Breast epithelium (tissue), 4 donors: ENCODE data around the gene TMEM41B. TPM values are rescaled to one million over a fixed set of nuclear protein-coding genes. Genes with fewer than 3 reads are reported as not detected.
"Not testable (repeated sequence)": the region's sequence is repeated elsewhere in the genome, so short reads cannot be mapped to it uniquely, and the experiment has no call there.

Source experiments
- DNase-seq, 2 donors: peaks; one replicate each; pipeline ENCODE4 v3.0.0-alpha.2; 2019; ENCODE audit warnings: low spot score in 2 of 2
- H3K27ac ChIP-seq, 2 donors: fragments of 200-600 bp; sonication (generic) in 1 of 2; one replicate each; pipeline ENCODE4 v1.5.1; 2016 to 2019; ENCODE audit warnings: mild to moderate bottlenecking in 1 of 2
- H3K27me3 ChIP-seq, 2 donors: fragments of 200-600 bp; sonication (generic) in 1 of 2; one replicate each; pipeline versions ENCODE4 v1.5.1 to v1.6.0; 2017 to 2019; ENCODE audit warnings: control low read depth in 1 of 2, mild to moderate bottlenecking in 1 of 2
- H3K36me3 ChIP-seq: fragments of 200-600 bp; one replicate; pipeline ENCODE4 v1.5.1; 2019
- H3K4me1 ChIP-seq, 2 donors: fragments of 200-600 bp; sonication (generic); one replicate each; pipeline ENCODE4 v1.5.1; 2016 to 2019; ENCODE audit warnings: control low read depth in 1 of 2
- H3K4me3 ChIP-seq, 3 donors: fragments of 200-600 bp; sonication (generic); 1 replicate in 2 of 3; 2 replicates in 1 of 3; pipeline ENCODE4 v1.5.1; 2016 to 2019; ENCODE audit warnings: mild to moderate bottlenecking in 3 of 3, moderate library complexity in 2 of 3
- H3K9me3 ChIP-seq, 2 donors: fragments of 200-600 bp; sonication (generic) in 1 of 2; one replicate each; pipeline ENCODE4 v1.5.1; 2016 to 2019; ENCODE audit warnings: control low read depth in 1 of 2
- CTCF ChIP-seq, 3 donors: fragments of 450-650 bp; IDR thresholded peaks; one replicate each; pipeline ENCODE4 v1.5.1; 2016 to 2017; ENCODE audit warnings: antibody characterized with exemption in 3 of 3, mild to moderate bottlenecking in 3 of 3, moderate library complexity in 3 of 3
- POLR2A ChIP-seq: fragments of 450-650 bp; IDR thresholded peaks from one replicate; pipeline ENCODE4 v1.6.1; 2016; ENCODE audit warnings: antibody characterized with exemption, mild to moderate bottlenecking, moderate library complexity
- POLR2AphosphoS5 ChIP-seq, 3 donors: sonication (generic); formaldehyde crosslinking; IDR thresholded peaks; one replicate each; pipeline ENCODE4 v1.6.1; 2017; ENCODE audit warnings: antibody characterized with exemption in 3 of 3
- intact Hi-C: fragments of 100-400 bp; cut with DNase I; formaldehyde crosslinking; loops from one replicate; pipeline ENCODE4 v1.15.1; 2023; ENCODE audit warnings: low total_unique reads
- total RNA-seq, 3 donors: library from RNA; depleted of rRNA; stranded (reverse); fragments of >200 nt; gene quantifications; one replicate each; pipeline ENCODE4 v1.1.0, GENCODE V29; 2016

The TMEM41B gene
- 10 to 100 TPM; 19.2 to 42.3 (median 38.0) TPM for total RNA-seq

- peak within 1 kb of the TSS; percentile 91 to 92 for H3K27ac ChIP-seq
- no peaks in the 10 kb centered on the region for H3K36me3 ChIP-seq
- H3K4me3 ChIP-seq = peak within 1 kb of the TSS; percentile 82 to 99 (median 89)
- no peaks in the 10 kb centered on the region for H3K9me3 ChIP-seq
- H3K27me3 ChIP-seq = no peaks in the 10 kb centered on the region
- intact Hi-C loops = loop anchor here (10.0 kb wide), 1 partner anchor 50 kb away; no protein-coding TSS in a partner anchor
- TF ChIP-seq POLR2AphosphoS5 (IDR thresholded peaks at IDR 0.05) (peak; percentile 58 to 69 (median 62)), POLR2A (peak; percentile 46), CTCF (IDR thresholded peaks at IDR 0.05) (no peak)
- DNase-seq = peak; percentile 96 to 97
- peaks cover 0 to 5% of the 10 kb centered on the region in 2 donors for H3K4me1 ChIP-seq
These were observed at the start of gene TMEM41B for GRCh38 chr11:9314291-9315077. TSS of gene TMEM41B (minus strand) at chr11:9314593. CDS start at chr11:9314441, 152 bp downstream.

GRCh38 chr11:9362393-9362863, 48.0 kb upstream of the TMEM41B start:
- intact Hi-C loops = loop anchor here (10.0 kb wide), 1 partner anchor 48 kb away; the partner anchor contains the start of gene TMEM41B
- H3K27ac ChIP-seq = peak overlapping the region; percentile 97 to 98

GRCh38 chr11:9360862-9361622, 46.6 kb upstream of the TMEM41B start:
- H3K27me3 ChIP-seq, DNase-seq, H3K36me3 ChIP-seq, H3K4me3 ChIP-seq, H3K9me3 ChIP-seq, H3K4me1 ChIP-seq, H3K27ac ChIP-seq: not testable (repeated sequence)
- intact Hi-C loops = loop anchor here (10.0 kb wide), 1 partner anchor 46 kb away; the partner anchor contains the start of gene TMEM41B

More at GRCh38 chr11:9362393-9362863, 48.0 kb upstream of the TMEM41B start:
- H3K36me3 ChIP-seq = no peaks in the 10 kb centered on the region
- no peaks in the 10 kb centered on the region for H3K9me3 ChIP-seq
- H3K4me1 ChIP-seq = peaks cover 0 to 7% of the 10 kb centered on the region in 2 donors
- TF ChIP-seq CTCF (IDR thresholded peaks at IDR 0.05) (no peak), POLR2AphosphoS5 (IDR thresholded peaks at IDR 0.05) (no peak), POLR2A (no peak)
- no peaks in the 10 kb centered on the region for H3K27me3 ChIP-seq
- no peak for DNase-seq
- H3K4me3 ChIP-seq = no peak overlapping the region

GRCh38 chr11:9357041-9357440, 42.6 kb upstream of the TMEM41B start:
- Histone ChIP-seq H3K27ac (no peak overlapping the region), H3K27me3 (no peaks in the 10 kb centered on the region), H3K4me1 (no peaks in the 10 kb centered on the region), H3K36me3 (no peaks in the 10 kb centered on the region), H3K4me3 (no peak overlapping the region), H3K9me3 (no peaks in the 10 kb centered on the region)
- DNase-seq = no peak
- intact Hi-C loops = no loop called here
- no peak for TF ChIP-seq POLR2A

GRCh38 chr11:9351321-9351881, 37.0 kb upstream of the TMEM41B start:
- Histone ChIP-seq H3K27me3 (no peaks in the 10 kb centered on the region), H3K4me1 (no peaks in the 10 kb centered on the region), H3K9me3 (no peaks in the 10 kb centered on the region), H3K4me3 (no peak overlapping the region), H3K36me3 (no peaks in the 10 kb centered on the region), H3K27ac (no peak overlapping the region)
- intact Hi-C loops = no loop called here
- TF ChIP-seq CTCF (IDR thresholded peaks at IDR 0.05) (no peak), POLR2A (no peak), POLR2AphosphoS5 (IDR thresholded peaks at IDR 0.05) (no peak)
- no peak for DNase-seq

- H3K9me3 ChIP-seq, H3K36me3 ChIP-seq, H3K4me3 ChIP-seq, intact Hi-C loops, DNase-seq, H3K27me3 ChIP-seq, H3K27ac ChIP-seq, H3K4me1 ChIP-seq: not testable (repeated sequence)
These were observed 33.4 kb upstream of the TMEM41B start for GRCh38 chr11:9347779-9348178.
